HG03342 (cell line): ENCODE results near the gene PHF11.
"Not testable (repeated sequence)": the region's sequence is repeated elsewhere in the genome, so short reads cannot be mapped to it uniquely, and the experiment has no call there.

Source experiments
- ATAC-seq: cut with Tn5 transposase; IDR thresholded peaks from one replicate; pipeline ENCODE4 v1.9.1; 2021; ENCODE audit warnings: mild to moderate bottlenecking, moderate library complexity; ENCODE audit not compliant: unreplicated experiment

The PHF11 gene

DNA sequence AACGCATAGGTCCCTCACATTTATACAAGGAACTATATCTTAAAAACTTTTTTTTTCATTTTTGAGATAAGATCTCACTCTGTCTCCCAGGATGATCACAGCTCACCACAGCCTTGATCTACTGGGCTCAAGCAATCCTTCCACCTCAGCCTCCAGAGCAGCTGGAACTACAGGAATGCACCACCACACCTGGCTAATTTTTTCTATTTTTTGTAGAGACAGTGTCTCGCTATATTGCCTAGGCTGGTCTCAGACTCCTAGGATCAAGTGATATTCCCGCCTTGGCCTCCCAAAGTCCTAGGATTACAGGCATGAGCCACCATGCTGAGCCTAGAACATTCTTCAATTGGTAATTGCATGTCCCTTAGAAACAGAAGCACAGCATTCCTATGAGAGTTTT lies 47.9 kb downstream of the PHF11 start:
- no peak for ATAC-seq

DNA sequence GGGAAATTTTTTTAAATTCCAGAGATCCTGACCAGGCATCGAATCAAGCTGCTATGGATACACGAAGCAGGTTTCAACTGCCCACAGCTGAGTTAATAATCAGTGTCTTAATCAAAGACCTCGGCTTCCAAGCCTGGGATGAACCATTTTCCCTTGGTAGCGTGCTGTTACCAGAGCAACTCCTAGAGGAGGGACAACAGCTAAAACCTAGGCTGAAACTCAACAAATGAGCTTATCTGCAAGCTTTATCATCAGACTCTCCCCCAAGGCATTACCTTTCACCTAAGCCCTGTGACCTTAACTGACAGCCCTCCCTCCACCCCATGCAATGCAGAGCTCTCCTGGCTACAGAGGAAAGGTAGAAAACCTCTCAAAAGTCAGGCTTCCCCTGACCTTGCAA lies 49.9 kb downstream of the PHF11 start:
- no peak for ATAC-seq

DNA sequence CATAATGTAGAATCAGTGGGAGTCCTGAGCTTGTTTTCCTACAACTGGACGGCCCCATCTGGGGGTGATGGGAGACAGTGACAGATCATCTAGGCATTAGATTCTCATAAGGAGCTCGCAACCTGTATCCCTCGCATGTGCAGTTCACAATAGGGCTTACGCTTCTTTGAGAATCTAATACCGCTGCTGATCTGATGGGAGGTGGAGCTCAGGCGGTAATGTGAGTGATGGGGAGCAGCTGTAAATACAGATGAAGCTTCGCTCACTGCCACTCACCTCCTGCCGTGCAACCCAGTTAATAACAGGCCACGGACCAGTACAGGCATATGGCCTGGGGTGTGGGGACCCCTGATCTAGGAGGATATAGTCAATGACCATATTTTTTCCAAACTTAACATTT lies 50.8 kb downstream of the PHF11 start:
- ATAC-seq, result no peak

DNA sequence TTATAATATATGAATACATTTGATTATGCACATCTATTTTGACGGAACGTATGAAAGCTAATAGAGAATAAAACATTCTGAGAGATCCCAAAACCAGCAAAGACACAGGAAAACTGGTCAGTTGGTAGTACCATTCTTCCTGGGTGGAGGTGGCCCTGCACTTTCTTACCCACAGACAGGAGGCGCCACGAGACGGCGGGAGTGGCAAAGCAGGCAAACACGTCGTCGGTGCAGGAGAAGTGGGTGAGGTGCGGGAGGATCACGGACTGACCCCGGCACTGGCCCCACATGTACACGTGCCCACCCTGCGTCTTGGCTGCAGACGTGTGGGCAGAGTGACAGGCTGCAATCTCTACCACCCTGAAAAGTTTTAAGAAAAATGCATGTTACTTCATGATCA lies 53.5 kb downstream of the PHF11 start:
- no peak for ATAC-seq

DNA sequence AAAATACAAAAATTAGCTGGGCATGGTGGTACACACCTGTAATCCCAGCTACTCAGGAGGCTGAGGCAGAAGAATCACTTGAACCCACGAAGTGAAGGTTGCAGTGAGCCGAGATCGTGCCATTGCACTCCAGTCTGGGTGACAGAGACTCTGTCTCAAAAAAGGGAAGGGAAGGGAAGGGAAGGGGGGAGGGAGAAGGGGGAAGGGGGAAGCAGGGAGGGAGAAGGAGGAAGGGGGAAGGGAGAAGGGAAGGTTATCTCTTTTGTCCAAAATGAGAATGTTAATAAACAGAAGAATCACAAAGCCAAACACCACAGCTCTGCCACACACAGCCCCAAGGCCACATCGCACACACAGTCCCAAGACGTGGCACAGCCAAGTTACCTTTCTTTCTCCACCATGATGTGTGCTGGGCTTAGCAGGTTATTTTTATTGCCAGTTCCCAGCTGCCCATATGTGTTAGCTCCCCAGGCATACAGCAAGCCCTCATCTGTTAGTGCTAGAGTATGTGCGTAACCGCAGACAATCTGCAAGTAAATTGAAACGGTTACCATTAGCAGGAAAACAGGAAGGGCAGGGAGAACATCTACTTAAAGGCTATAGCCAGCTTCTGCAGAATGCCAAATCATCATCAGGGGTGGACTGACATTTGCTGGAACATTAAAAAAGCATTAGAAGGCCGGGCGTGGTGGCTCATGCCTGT lies 55.3 kb downstream of the PHF11 start:
- no peak for ATAC-seq

DNA sequence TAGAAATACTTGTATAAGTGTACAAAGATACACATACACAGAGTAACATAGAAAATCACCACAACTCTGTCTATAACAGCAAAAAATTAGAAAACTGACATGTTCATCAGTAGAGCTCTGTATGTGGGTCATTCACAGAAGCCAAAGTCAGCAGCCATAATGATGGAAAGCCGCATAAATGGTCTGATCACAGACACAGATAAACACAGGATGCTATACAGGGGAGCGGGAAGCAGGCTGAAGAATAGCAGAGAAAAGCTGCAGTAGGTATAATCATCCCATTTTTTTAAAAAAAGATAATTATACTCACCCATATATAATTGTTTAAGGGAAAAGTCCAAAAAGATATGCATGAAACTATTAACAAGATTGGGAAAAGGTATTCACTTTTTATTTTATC lies 58.1 kb downstream of the PHF11 start:
- ATAC-seq, result no peak

DNA sequence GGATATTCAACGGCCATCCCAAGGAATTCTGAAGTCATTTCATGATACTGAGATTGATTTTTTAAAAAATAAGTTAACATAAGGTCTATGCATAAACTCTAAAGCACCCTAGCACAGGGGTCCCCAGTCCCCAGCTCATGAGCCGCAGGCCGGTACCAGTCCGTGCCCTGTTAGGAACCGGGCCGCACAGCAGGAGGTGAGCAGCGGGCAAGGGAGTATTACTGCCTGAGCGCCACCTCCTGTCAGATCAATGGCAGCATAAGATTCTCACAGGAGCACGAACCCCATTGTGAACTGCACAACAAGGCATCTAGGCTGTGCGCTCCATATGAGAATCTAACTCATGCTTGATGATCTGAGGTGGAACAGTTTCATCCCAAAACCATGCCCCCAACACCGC lies 58.6 kb downstream of the PHF11 start:
- ATAC-seq, result no peak

DNA sequence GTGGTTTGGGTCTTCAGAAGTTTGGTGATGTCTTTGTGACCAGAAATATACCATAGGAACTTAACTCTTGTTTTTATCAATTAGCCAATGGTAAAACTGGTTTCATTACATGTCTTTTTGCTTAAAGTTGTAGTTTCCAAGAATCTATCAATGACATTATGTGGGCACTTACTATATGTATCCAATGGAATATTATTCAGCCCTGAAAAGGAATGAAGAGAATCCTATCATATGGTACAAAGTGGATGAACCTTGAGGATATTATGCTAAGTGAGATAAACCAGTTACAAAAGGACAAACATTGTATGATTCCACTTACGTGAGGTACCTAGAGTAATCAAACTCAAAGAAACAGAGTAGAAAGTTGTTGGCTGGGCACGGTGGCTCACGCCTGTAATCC lies 63.3 kb downstream of the PHF11 start:
- ATAC-seq, result no peak

DNA sequence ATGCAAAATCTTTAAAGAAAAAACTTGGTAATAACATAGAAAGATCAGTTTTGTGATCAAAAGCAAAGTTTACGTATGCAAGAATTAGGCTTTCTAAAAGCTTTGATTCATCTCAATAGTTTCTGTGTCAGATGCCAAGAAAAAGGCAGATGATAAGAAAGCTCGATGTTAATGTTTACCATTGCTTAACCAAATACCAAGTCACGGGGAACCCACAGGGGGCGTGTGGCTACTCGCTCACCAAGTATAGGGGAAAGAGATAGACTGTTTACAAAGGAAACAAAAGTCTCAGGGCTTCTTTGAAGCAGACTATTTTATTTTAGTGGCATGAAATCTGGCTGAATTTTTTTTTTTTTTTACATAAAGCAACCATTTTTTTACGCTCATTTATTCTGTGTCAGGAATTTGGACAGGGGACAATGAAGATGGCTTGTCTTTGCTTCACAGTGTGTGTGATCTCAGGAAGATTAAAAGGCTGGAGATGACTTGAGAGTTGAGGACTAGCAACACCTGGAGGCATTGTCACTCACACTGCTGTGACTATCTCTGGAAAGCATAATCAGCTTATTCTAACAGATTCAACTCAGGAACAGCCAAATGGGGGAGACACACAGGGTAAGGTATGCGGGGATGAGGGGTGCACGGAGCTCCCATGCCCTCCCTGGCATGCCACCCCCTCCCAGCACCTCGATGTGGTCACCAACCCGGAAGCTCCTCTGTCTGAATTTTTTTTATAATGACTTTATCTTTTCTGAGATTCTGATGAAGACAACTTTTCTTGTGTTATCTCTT lies 64.7 kb downstream of the PHF11 start:
- ATAC-seq, result no peak

DNA sequence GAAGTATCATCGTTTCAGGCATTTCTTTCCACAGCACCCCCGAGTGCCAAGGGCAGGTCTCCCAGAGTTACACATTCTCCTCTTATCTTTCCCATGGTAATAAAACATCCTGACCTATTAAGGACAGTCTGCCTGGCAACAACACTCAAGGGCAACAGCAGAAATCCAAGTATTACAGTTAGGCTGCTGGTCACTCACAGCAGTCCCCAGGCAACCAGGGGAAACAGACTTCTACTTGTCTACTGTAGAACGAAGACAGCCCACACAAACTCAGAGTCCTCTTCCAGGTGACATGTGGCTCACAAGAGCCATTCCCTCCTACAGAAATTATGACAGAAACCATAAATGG lies 65.3 kb downstream of the PHF11 start:
- ATAC-seq, result no peak

DNA sequence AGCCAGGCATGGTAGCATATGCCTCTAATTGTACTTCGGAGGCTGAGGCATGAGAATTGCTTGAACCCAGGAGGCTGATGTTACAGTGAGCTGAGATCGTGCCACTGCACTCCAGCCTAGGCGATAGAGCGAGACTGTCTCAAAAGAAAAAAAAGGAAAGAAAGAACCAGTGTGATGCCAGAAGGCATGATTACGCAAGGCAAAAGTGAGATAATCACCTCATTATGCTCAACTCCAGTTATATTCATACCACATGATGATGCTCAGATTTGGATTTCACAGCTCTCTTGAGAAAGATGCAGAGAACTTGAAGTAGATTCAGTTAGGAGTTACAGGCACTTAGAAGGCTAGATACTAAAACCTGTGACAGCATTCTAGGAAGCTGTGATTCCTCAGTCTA lies 67.8 kb downstream of the PHF11 start:
- ATAC-seq, result no peak

DNA sequence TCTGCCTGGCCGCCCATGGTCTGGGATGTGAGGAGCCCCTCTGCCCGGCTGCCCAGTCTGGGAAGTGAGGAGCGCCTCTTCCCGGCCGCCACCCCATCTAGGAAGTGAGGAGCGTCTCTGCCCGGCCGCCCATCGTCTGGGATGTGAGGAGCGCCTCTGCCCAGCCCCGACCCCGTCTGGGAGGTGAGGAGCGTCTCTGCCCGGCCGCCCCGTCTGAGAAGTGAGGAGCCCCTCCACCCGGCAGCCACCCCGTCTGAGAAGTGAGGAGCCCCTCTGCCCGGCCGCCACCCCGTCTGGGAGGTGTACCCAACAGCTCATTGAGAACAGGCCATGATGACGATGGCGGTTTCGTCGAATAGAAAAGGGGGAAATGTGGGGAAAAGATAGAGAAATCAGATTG lies 69.7 kb downstream of the PHF11 start:
- not testable (repeated sequence) for ATAC-seq

DNA sequence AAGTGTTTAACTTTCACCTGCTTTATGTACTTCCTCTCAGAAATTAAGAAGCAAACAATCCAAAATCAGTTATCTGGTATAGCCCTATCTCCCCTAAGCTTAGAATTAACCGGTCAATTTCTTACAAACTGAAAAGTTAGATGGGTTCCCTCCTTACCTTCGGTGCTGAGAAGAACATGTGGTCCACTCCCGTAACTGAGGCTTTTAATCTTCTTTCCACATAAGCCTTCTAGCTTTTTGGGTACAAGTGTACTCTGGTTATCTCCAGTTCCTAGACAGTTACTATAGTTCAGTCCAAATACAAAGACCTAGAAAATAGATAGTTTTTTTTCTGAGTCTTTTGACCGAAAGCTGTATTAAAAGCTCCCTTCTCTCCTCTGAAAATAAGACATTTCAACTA lies 70.7 kb downstream of the PHF11 start:
- no peak for ATAC-seq

DNA sequence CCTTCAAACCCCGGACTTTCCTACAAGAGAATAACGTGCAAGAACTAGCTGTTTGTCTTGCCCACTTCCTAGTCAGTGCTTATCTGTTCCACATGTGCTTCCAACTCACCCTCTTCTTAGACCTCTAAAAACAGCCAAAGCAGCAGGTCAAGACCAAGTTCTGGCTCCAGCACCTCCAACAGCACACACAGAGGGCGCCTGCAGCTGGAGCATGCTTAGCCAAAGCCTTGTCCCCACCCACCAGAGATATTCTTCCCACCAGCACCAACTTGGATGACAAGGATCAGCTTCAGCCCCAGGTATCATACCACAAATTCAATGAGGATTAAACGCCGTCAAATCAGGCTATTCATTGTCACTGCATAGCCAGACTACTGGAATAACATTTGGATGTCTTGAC lies 71.7 kb downstream of the PHF11 start:
- no peak for ATAC-seq

DNA sequence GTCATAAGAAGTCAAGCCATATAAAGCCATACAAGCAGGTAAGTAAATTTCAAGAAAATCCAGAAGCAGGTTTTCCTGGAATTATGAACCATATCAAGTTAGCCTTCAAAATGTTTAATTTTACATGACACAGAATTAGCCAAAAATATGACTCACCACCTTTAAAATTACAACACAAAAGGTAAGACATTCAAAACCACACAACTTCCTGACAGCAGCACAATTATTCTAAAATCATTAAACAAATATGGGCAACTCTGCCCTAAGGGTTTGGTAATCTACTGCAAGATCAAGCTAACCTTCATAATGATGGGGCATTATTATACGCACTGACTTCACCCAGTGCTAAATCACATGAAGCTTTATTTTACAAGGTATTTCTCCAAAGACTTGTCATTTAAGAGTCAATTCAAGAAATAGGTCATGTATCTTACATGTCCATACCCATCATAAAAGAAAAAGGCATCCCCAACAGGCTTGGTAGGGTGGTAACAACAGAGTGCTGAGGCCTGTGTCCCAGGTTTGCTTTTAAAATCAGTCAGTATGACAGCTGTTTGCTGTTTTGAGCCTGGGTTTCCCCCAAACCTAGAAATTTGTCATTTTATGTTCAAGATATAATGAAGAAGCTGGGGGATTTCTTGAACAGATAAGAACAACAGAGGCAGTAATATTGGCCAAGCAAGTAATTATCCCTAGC lies 74.4 kb downstream of the PHF11 start:
- ATAC-seq, result no peak

DNA sequence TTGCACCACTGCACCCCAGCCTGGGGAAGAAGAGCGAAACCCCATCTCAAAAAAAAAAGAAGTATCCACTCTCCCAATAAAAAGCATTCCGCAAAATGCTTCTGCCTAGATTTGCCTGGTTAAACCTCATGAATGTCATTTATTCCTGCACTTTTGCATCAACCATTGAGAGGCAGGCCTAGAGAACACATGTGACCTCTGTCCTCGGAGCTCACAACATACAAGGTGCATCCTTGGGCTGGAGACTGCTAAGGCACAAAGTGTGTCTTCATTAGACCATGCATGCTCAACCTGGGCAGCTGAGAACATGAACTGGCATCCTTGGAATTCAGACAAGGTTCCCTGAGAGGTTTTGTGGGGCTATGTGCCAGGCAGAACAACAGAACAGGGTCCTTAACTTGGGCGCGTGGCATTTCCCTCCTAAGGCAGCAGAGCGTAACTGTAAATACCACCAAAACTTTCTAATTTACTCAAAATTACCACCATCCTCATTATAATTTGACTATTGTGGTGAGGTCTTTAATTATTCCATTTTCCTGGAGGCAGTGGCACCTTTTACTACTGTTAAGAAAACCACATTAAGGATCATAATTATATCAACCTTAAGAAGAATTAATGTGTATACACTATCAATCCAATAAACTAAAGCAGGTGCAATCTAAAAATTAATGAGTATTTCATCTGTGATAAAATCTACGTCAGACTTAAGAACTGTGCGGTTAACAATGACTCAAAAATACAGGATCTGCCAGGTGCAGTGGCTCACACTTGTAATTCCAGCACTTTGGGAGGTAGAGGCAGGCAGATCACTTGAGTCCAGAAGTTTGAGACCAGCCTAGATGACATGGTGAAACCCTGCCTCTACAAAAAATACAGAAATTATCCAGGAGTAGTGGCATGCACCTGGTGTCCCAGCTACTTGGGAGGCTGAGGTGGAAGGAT lies 75.8 kb downstream of the PHF11 start:
- no peak for ATAC-seq
